Jurkat, Clone E6-1 (cell line): ENCODE data around the gene RIPK3.

ENCODE experiments used
- DNase-seq: peaks from one replicate; pipeline ENCODE4 v3.0.0-alpha.2; 2011; ENCODE audit warnings: low read depth, low spot score
- H3K4me3 ChIP-seq: 2 replicates; pipeline ENCODE4 v1.5.1; 2011; ENCODE audit warnings: mild to moderate bottlenecking, low read length, control low read depth, moderate library complexity

Gene RIPK3

GRCh38 chr14:24292118-24292807, 47.5 kb downstream of the RIPK3 start:
- DNase-seq, result no peak
- H3K4me3 ChIP-seq, result no peak overlapping the region

GRCh38 chr14:24291446-24292117, 48.2 kb downstream of the RIPK3 start:
- no peak overlapping the region for H3K4me3 ChIP-seq
- DNase-seq, result no peak

- no peak for DNase-seq
- no peak overlapping the region for H3K4me3 ChIP-seq
Observed at GRCh38 chr14:24290746-24291145, 49.0 kb downstream of the RIPK3 start.

GRCh38 chr14:24289649-24290280, 50.0 kb downstream of the RIPK3 start:
- no peak for DNase-seq
- no peak overlapping the region for H3K4me3 ChIP-seq

DNA sequence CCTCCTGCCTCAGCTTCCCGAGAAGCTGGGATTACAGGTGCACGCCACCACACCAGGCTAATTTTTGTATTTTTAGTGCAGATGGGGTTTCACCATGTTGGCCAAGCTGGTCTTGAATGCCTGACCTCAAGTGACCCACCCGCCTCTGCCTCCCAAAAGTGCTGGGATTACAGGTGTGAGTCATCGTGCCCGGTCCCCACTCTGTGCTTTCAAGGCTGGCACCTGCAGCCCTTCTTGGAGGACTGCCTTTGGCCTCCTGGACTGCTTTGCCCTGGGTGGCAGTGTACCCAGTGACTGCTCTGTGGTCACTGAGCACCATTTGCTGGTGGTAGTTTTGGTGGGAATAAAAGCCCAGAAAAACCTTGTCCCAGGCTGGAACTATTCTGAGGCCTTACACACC, 52.8 kb downstream of the RIPK3 start:
- H3K4me3 ChIP-seq, result no peak overlapping the region
- no peak for DNase-seq
